GM18517 (cell line): ENCODE results near the gene ZNF18.

Experiments used
- ATAC-seq: cut with Tn5 transposase; IDR thresholded peaks from one replicate; pipeline ENCODE4 v1.9.1; 2021; ENCODE audit warnings: mild to moderate bottlenecking, moderate library complexity; ENCODE audit not compliant: unreplicated experiment

The ZNF18 gene

GRCh38 chr17:11997147-11997971 is at the start of gene ZNF18:
Gene ZNF18 (minus strand): TSS chr17:11997475. CDS start chr17:11992829, 4,646 bp downstream.
- peak; percentile 92 for ATAC-seq

GRCh38 chr17:12046786-12047185 is 49.5 kb upstream of the ZNF18 start:
- ATAC-seq = no peak

GRCh38 chr17:12043702-12044101 is 46.4 kb upstream of the ZNF18 start:
- no peak for ATAC-seq

- no peak for ATAC-seq
These were observed 44.0 kb upstream of the ZNF18 start for GRCh38 chr17:12041312-12041711.

GRCh38 chr17:12040478-12040877 is 43.2 kb upstream of the ZNF18 start:
- no peak for ATAC-seq

GRCh38 chr17:12037970-12038369 is 40.7 kb upstream of the ZNF18 start:
- no peak for ATAC-seq

- no peak for ATAC-seq
These were observed 38.4 kb upstream of the ZNF18 start for GRCh38 chr17:12035673-12036072.

- ATAC-seq = no peak
These were observed 37.3 kb upstream of the ZNF18 start for GRCh38 chr17:12034538-12034937.

- no peak for ATAC-seq
These were observed 31.3 kb upstream of the ZNF18 start for GRCh38 chr17:12028611-12029010.

GRCh38 chr17:12027658-12028057 is 30.4 kb upstream of the ZNF18 start:
- ATAC-seq = no peak

GRCh38 chr17:12024327-12024726 is 27.1 kb upstream of the ZNF18 start:
- ATAC-seq = no peak

- ATAC-seq = no peak
These were observed 25.0 kb upstream of the ZNF18 start for GRCh38 chr17:12022310-12022709.

GRCh38 chr17:12021623-12022140 is 24.4 kb upstream of the ZNF18 start:
- no peak for ATAC-seq

- peak; percentile 79 for ATAC-seq
These were observed 23.7 kb upstream of the ZNF18 start, which contains the start of gene MAP2K4 for GRCh38 chr17:12020642-12021622. Gene MAP2K4 (plus strand): TSS chr17:12020877. CDS start chr17:12020887, 10 bp downstream.

GRCh38 chr17:12007466-12007865 is 10.2 kb upstream of the ZNF18 start:
- ATAC-seq = no peak

- ATAC-seq = no peak
These were observed 2.4 kb upstream of the ZNF18 start for GRCh38 chr17:11999696-12000095.

- ATAC-seq = no peak
These were observed 628 bp upstream of the ZNF18 start for GRCh38 chr17:11997972-11998233.

- ATAC-seq = peak; percentile 49
These were observed 541 bp downstream of the ZNF18 start for GRCh38 chr17:11996722-11997146.

GRCh38 chr17:11991461-11991860 is 5.8 kb downstream of the ZNF18 start:
- no peak for ATAC-seq

GRCh38 chr17:11990363-11990983 is 6.8 kb downstream of the ZNF18 start:
- ATAC-seq = no peak

GRCh38 chr17:11986942-11987329 is 10.3 kb downstream of the ZNF18 start:
- no peak for ATAC-seq
